ENCODE data around the gene NCBP2. TPM values are rescaled to one million over a fixed set of nuclear protein-coding genes. Genes with fewer than 3 reads are reported as not detected.

The NCBP2 gene
- polyA plus RNA-seq, 1 donor from 2014 or later, result 138 TPM

GRCh38 chr3:196985954-196986885, 43.9 kb upstream of the NCBP2 start:
- H3K9me3 ChIP-seq (ENCODE audit: low read length), result peaks cover 2% of the 10 kb centered on the region
- H3K36me3 ChIP-seq (ENCODE audit: insufficient read depth, low read length), result no peaks in the 10 kb centered on the region
- no peak overlapping the region for H2AFZ ChIP-seq (ENCODE audit: low read depth, low read length)
- H3K9me2 ChIP-seq (ENCODE audit: insufficient read depth, low read length), result no peaks in the 10 kb centered on the region
- no peaks in the 10 kb centered on the region for H4K20me1 ChIP-seq (ENCODE audit: insufficient read depth)
- no peak overlapping the region for H3K27ac ChIP-seq (ENCODE audit: low read length)
- no peaks in the 10 kb centered on the region for H3K27me3 ChIP-seq (ENCODE audit: insufficient read depth, low read depth, low read length)
- H3K4me3 ChIP-seq (ENCODE audit: low read length), result no peak overlapping the region
- no peaks in the 10 kb centered on the region for H3K79me2 ChIP-seq (replicated peaks; ENCODE audit: insufficient read depth, low read length)
- no peak overlapping the region for H3K4me2 ChIP-seq (ENCODE audit: low read length)
- no peak overlapping the region for H3K9ac ChIP-seq (ENCODE audit: low read length)
- TF ChIP-seq CTCF (IDR thresholded peaks at IDR 0.05; ENCODE audit: poor library complexity, severe bottlenecking) (no peak), EP300 (conservative IDR thresholded peaks at IDR 0.05; ENCODE audit: poor library complexity, severe bottlenecking) (no peak), MXI1 (conservative IDR thresholded peaks at IDR 0.05; ENCODE audit: poor library complexity, severe bottlenecking) (no peak), REST (IDR thresholded peaks at IDR 0.05; ENCODE audit: borderline replicate concordance) (no peak), TAF1 (IDR thresholded peaks at IDR 0.05; ENCODE audit: low read depth) (no peak), RAD21 (conservative IDR thresholded peaks at IDR 0.05) (no peak), EZH2 (IDR thresholded peaks at IDR 0.05; ENCODE audit: borderline replicate concordance, insufficient read depth, low read length, poor library complexity, severe bottlenecking) (no peak), SMC3 (conservative IDR thresholded peaks at IDR 0.05; ENCODE audit: poor library complexity) (no peak), POLR2AphosphoS5 (IDR thresholded peaks at IDR 0.05) (no peak)
- no peaks in the 10 kb centered on the region for H3F3A ChIP-seq (ENCODE audit: insufficient read depth, low read length, poor library complexity, severe bottlenecking)

- H3K27me3 ChIP-seq (ENCODE audit: insufficient read depth, low read depth, low read length), result no peaks in the 10 kb centered on the region
- no peaks in the 10 kb centered on the region for H3K79me2 ChIP-seq (replicated peaks; ENCODE audit: insufficient read depth, low read length)
- no peaks in the 10 kb centered on the region for H4K20me1 ChIP-seq (ENCODE audit: insufficient read depth)
- H3K9ac ChIP-seq (ENCODE audit: low read length), result no peak overlapping the region
- H3K27ac ChIP-seq (ENCODE audit: low read length), result no peak overlapping the region
- TF ChIP-seq RAD21 (conservative IDR thresholded peaks at IDR 0.05), result no peak
- no peak for TF ChIP-seq EZH2 (IDR thresholded peaks at IDR 0.05; ENCODE audit: borderline replicate concordance, insufficient read depth, low read length, poor library complexity, severe bottlenecking)
- no peak overlapping the region for H2AFZ ChIP-seq (ENCODE audit: low read depth, low read length)
- H3K36me3 ChIP-seq (ENCODE audit: insufficient read depth, low read length), result no peaks in the 10 kb centered on the region
- no peak overlapping the region for H3K4me2 ChIP-seq (ENCODE audit: low read length)
- H3K9me3 ChIP-seq (ENCODE audit: low read length), result peaks cover 2% of the 10 kb centered on the region
- no peaks in the 10 kb centered on the region for H3K9me2 ChIP-seq (ENCODE audit: insufficient read depth, low read length)
- no peaks in the 10 kb centered on the region for H3F3A ChIP-seq (ENCODE audit: insufficient read depth, low read length, poor library complexity, severe bottlenecking)
- no peak overlapping the region for H3K4me3 ChIP-seq (ENCODE audit: low read length)
Measured at GRCh38 chr3:196985298-196985697, 43.0 kb upstream of the NCBP2 start.
